Upper lobe of left lung (tissue), 6 donors: ENCODE results near the gene ADAMTS2. TPM values are rescaled to one million over a fixed set of nuclear protein-coding genes. Genes with fewer than 3 reads are reported as not detected.

Experiments
- ATAC-seq, 2 donors: fragments of 200-7000 bp; cut with Tn5 transposase; one replicate each; pipeline ENCODE4 v1.9.1; 2022; ENCODE audit warnings: mild to moderate bottlenecking in 2 of 2, moderate library complexity in 2 of 2; ENCODE audit not compliant: low FRiP score in 2 of 2
- DNase-seq, 2 donors: peaks; one replicate each; pipeline ENCODE4 v3.0.0-alpha.2; 2019 to 2020
- H3K27ac ChIP-seq, 4 donors: fragments of 200-600 bp; sonication (generic); one replicate each; pipeline ENCODE4 v1.5.1; 2016 to 2019
- H3K27me3 ChIP-seq, 4 donors: fragments of 200-600 bp; sonication (generic); one replicate each; pipeline ENCODE4 v1.5.1; 2017 to 2019
- H3K36me3 ChIP-seq, 4 donors: fragments of 200-600 bp; sonication (generic); one replicate each; pipeline ENCODE4 v1.5.1; 2016 to 2019
- H3K4me1 ChIP-seq, 4 donors: fragments of 200-600 bp; sonication (generic); one replicate each; pipeline ENCODE4 v1.5.1; 2018 to 2019
- H3K4me3 ChIP-seq, 4 donors: fragments of 200-600 bp; sonication (generic); one replicate each; pipeline ENCODE4 v1.5.1; 2017 to 2019; ENCODE audit warnings: mild to moderate bottlenecking in 2 of 4, moderate library complexity in 1 of 4
- H3K9me3 ChIP-seq, 4 donors: fragments of 200-600 bp; sonication (generic); one replicate each; pipeline ENCODE4 v1.5.1; 2018 to 2019
- EP300 ChIP-seq, 4 donors: sonication (generic); formaldehyde crosslinking; IDR thresholded peaks; one replicate each; pipeline ENCODE4 v1.5.1; 2017; ENCODE audit warnings: antibody characterized with exemption in 4 of 4, control low read depth in 2 of 4
- POLR2A ChIP-seq, 4 donors: fragments of 450-650 bp; IDR thresholded peaks; one replicate each; pipeline ENCODE4 v1.5.1; 2016 to 2017; ENCODE audit warnings: antibody characterized with exemption in 4 of 4, mild to moderate bottlenecking in 2 of 4
- POLR2AphosphoS5 ChIP-seq, 2 donors: sonication (generic); formaldehyde crosslinking; IDR thresholded peaks; one replicate each; pipeline ENCODE4 v1.5.1; 2017; ENCODE audit warnings: antibody characterized with exemption in 2 of 2
- WGBS, 2 donors: methylation state at CpG; one replicate each; pipeline ENCODE4 v1.1.5; 2017 to 2018; 5-methylcytosine and 5-hydroxymethylcytosine counted together
- total RNA-seq, 6 donors: library from RNA; depleted of rRNA in 4 of 6; stranded (reverse); fragments of >200 nt in 4 of 6; gene quantifications; one replicate each; pipeline versions ENCODE4 v1.1.0 to v1.2.1, GENCODE V29; 2016 to 2021
- TF ChIP-seq, protein P1 (sequence below), 6 experiments: fragments of 450-650 bp in 4 of 6; fragments of 200-600 bp in 2 of 6; sonication (generic) in 2 of 6; IDR thresholded peaks; one replicate each; pipeline ENCODE4 v1.5.1; 2016 to 2019; ENCODE audit warnings: antibody characterized with exemption in 6 of 6
- donor health status: DM: no; HTN: no; CAD: no; lungs with moderate emphysema.
- donor health status: DM: no; HTN: yes; CAD: no; lungs with severe emphysema.

Gene ADAMTS2
- total RNA-seq, 6 donors from 2014 or later: 10.0 to 114 (median 25.7) TPM

DNA sequence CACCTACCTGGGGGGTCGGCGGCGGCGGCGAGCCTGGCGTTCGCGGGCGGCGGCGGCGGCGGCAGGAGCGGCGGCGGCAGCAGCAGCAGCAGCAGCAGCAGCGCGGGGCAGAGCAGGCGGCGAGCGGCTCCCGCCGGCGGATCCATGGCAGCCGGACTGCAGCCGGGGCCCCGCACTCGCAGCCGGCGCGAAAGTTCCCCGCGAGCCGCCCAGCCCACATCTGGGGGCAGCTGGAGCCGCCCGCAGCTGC lies 153 bp downstream of the ADAMTS2 start:
- peak overlapping the region; percentile 70 to 82 (median 78) for H3K27ac ChIP-seq
- no peak for ATAC-seq
- H3K27me3 ChIP-seq: peaks cover 0 to 22% (median 5%) of the 10 kb centered on the region in 4 donors

DNA sequence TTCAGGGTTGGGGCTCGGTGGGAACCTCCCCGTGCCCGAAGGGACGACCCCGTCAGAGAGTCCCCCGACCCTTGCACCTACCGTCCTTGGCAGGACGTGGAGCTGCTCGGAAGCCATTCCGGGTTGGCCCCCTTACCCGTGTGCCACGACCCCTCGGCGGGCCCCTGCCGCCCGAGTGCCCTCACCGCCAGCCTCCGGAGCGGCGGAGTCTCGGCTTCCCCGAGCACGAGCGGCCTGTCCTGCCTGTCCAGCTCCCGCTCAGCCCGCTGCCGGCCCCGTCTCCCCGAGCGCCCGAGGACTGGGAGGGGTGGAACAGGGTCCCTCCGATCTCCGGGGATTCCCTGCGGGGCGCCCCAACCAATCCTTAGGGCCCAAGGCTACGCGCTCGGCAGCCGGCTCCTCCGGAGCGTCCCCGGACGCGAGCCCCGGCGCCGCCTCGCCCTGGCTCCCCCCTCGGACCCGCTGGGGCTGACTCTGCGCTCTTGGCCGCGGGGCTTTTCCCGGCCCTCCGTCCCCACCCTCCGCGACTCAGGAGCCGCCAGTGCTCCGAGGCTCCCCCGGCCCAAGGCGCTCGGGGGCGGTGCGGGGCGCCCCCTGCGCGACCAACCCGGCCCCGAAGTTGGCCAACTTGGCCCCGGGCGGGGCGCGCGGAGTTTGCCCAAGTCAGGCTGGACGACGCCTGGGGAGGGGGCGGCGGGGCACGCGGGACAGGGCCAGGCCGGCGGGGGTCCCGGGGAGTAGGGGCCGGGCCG lies 654 bp downstream of the ADAMTS2 start:
- peak overlapping the region; percentile 31 to 61 (median 54) for H3K4me3 ChIP-seq
- peak overlapping the region; percentile 70 to 82 (median 78) for H3K27ac ChIP-seq
- DNase-seq (peak in 1 of 2 donors; percentile 88), ATAC-seq (peak in 1 of 2 donors; percentile 25)
- peaks cover 0 to 22% (median 5%) of the 10 kb centered on the region in 4 donors for H3K27me3 ChIP-seq
- no peaks in the 10 kb centered on the region for H3K36me3 ChIP-seq
- H3K4me1 ChIP-seq: peaks cover 12 to 30% (median 16%) of the 10 kb centered on the region in 4 donors
- TF ChIP-seq POLR2AphosphoS5 (IDR thresholded peaks at IDR 0.05) (no peak), POLR2A (IDR thresholded peaks at IDR 0.05) (no peak), EP300 (IDR thresholded peaks at IDR 0.05) (no peak)
- TF ChIP-seq, protein P1, sequence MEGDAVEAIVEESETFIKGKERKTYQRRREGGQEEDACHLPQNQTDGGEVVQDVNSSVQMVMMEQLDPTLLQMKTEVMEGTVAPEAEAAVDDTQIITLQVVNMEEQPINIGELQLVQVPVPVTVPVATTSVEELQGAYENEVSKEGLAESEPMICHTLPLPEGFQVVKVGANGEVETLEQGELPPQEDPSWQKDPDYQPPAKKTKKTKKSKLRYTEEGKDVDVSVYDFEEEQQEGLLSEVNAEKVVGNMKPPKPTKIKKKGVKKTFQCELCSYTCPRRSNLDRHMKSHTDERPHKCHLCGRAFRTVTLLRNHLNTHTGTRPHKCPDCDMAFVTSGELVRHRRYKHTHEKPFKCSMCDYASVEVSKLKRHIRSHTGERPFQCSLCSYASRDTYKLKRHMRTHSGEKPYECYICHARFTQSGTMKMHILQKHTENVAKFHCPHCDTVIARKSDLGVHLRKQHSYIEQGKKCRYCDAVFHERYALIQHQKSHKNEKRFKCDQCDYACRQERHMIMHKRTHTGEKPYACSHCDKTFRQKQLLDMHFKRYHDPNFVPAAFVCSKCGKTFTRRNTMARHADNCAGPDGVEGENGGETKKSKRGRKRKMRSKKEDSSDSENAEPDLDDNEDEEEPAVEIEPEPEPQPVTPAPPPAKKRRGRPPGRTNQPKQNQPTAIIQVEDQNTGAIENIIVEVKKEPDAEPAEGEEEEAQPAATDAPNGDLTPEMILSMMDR (IDR thresholded peaks at IDR 0.05): no peak
- no peaks in the 10 kb centered on the region for H3K9me3 ChIP-seq
- whole genome bisulfite sequencing, 2 donors: 1% methylated on average over 30 of the region's 85 CpGs; no CpG with 5 or more reads in 1 of the 2 donors

More for the DNA sequence above, 153 bp downstream of the ADAMTS2 start:
- Histone ChIP-seq H3K4me3 (peak overlapping the region in 3 of 4 donors; percentile 52 to 61 (median 56)), H3K4me1 (peaks cover 12 to 30% (median 16%) of the 10 kb centered on the region in 4 donors), H3K36me3 (no peaks in the 10 kb centered on the region), H3K9me3 (no peaks in the 10 kb centered on the region)
- peak in 1 of 2 donors; percentile 41 for TF ChIP-seq POLR2AphosphoS5 (IDR thresholded peaks at IDR 0.05)
- TF ChIP-seq, protein P1 (IDR thresholded peaks at IDR 0.05): no peak
- WGBS, 2 donors: 0 to 5% methylated on average over 2 to 16 of the region's 36 CpGs
- peak in 1 of 2 donors; percentile 90 for DNase-seq

DNA sequence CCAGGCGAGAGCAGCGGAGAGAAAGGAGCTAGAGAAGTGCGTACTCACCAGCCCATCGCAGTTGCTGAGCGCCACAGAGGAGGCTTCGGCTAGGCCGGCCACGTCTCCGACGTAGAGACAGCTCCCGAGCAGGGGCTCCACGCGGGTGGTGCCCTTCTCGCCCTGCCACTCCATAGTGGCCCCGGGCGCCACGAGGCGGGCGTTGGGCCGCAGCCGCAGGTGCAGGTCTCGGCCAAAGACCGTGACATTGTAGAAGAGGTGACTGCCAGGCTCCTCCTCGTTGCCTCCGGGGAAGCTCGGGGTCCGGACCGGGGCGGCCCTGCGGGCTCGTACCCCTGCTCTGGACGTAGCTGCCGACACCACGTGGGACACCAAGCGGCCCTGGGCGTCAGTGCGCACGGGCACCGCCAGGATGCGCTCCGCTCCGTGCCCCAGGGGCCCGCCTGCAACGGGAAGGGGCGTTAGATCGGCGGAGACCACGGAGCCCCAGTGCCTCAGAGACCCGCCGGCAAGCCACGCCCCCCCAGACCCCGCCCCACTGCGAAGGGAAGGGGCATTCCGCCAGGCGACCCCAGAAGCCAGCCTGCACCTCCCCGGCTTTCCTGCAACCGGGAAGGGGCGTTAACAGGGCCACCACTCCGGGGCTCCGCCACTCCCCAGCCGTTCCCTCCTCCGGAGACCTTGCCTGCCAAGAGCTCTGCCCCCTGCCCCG lies 1.4 kb downstream of the ADAMTS2 start:
- Histone ChIP-seq H3K27me3 (peaks cover 0 to 22% (median 5%) of the 10 kb centered on the region in 4 donors), H3K4me1 (peaks cover 12 to 30% (median 16%) of the 10 kb centered on the region in 4 donors), H3K9me3 (no peaks in the 10 kb centered on the region), H3K27ac (peak overlapping the region; percentile 70 to 82 (median 78)), H3K36me3 (no peaks in the 10 kb centered on the region), H3K4me3 (peak overlapping the region; percentile 31 to 61 (median 54))
- TF ChIP-seq POLR2AphosphoS5 (IDR thresholded peaks at IDR 0.05): no peak
- TF ChIP-seq POLR2A (IDR thresholded peaks at IDR 0.05): no peak
- TF ChIP-seq EP300 (IDR thresholded peaks at IDR 0.05): no peak
- TF ChIP-seq, protein P1 (IDR thresholded peaks at IDR 0.05): peak; percentile 39 to 77 (median 51)
- WGBS, 2 donors: 2 to 6% methylated on average over 12 to 40 of the region's 63 CpGs
- DNase-seq: peak in 1 of 2 donors; percentile 89
- peak; percentile 8 to 67 for ATAC-seq

DNA sequence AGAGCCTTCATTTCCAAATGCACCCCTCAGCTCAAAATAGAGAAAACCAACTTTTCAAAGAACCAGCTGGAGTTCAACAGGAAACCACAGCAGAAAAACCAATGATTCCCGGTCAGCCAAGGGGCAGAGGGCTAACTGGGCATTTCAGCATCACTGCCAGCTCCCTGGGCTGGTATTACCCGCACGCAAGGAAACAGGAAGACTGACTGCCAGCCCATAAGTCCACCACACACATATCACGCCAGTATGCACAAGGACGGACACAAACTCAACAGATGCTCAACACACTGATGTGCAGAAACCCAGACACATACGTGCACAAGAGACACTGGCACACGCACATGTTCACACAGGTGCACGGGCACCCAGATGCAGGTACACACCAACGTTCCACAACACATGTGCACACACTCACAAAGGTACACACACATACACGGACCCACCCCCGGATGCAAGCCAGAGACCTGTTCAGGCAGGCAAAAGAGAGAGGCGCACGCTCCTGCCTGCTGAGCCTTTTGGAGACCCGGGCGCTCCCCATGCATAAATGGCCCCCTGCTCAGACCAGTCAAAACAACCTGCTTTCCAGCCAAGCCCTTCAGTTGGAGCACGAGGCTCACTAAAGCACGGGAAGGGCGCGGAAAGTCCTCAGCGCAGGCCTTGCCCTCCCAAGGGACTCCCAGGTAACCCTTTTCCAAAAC lies 2.1 kb downstream of the ADAMTS2 start:
- H3K36me3 ChIP-seq: no peaks in the 10 kb centered on the region
- no peaks in the 10 kb centered on the region for H3K9me3 ChIP-seq
- no peak for DNase-seq
- peaks cover 12 to 30% (median 16%) of the 10 kb centered on the region in 4 donors for H3K4me1 ChIP-seq
- peak overlapping the region in 3 of 4 donors; percentile 52 to 61 (median 56) for H3K4me3 ChIP-seq
- H3K27me3 ChIP-seq: peaks cover 0 to 22% (median 5%) of the 10 kb centered on the region in 4 donors
- ATAC-seq: no peak
- 23 to 29% methylated on average over 7 to 20 of the region's 20 CpGs for WGBS, 2 donors
- TF ChIP-seq POLR2AphosphoS5 (IDR thresholded peaks at IDR 0.05) (no peak), EP300 (IDR thresholded peaks at IDR 0.05) (no peak)
- peak overlapping the region in 1 of 4 donors; percentile 4 for H3K27ac ChIP-seq

DNA sequence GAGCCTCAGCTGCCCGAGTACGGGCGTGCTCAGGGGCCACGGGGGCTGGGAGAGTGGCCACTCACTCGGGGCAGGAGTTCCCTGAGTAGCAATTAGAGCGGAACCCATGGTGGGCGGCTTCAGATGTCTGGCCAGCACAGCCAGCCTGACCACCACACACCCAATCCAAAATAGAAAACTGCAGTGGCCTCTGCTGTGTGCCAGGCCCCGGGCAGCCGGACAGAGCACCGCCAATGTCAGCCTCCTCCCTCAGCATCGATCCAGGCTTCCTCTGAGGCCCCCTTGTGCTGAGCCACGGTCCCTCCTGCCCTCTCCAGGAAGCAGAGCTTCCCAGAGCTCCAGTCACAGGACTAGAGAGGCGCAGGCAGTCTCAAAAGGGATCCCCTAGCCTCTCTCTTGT lies 2.7 kb downstream of the ADAMTS2 start:
- H3K27me3 ChIP-seq: peaks cover 0 to 22% (median 5%) of the 10 kb centered on the region in 4 donors
- TF ChIP-seq POLR2AphosphoS5 (IDR thresholded peaks at IDR 0.05): no peak
- TF ChIP-seq, protein P1 (IDR thresholded peaks at IDR 0.05): peak in 2 of 6 experiments; percentile 16 to 20
- H3K4me3 ChIP-seq: peak overlapping the region in 2 of 4 donors; percentile 56 to 61
- H3K9me3 ChIP-seq: no peaks in the 10 kb centered on the region
- peaks cover 12 to 30% (median 16%) of the 10 kb centered on the region in 4 donors for H3K4me1 ChIP-seq
- DNase-seq (peak in 1 of 2 donors; percentile 67), ATAC-seq (peak in 1 of 2 donors; percentile 33)
- no peaks in the 10 kb centered on the region for H3K36me3 ChIP-seq
- WGBS, 2 donors: 40% methylated on average over 13 of the region's 13 CpGs; no CpG with 5 or more reads in 1 of the 2 donors
- peak overlapping the region in 2 of 4 donors; percentile 4 to 35 for H3K27ac ChIP-seq
